ENCODE measurements around the gene BLCAP.
"Not testable (repeated sequence)": the region's sequence is repeated elsewhere in the genome, so short reads cannot be mapped to it uniquely, and the experiment has no call there.

The BLCAP gene

GRCh38 chr20:37479925-37480691 is 47.6 kb downstream of the BLCAP start:
- DNase-seq, result no peak

GRCh38 chr20:37479266-37479665 is 48.4 kb downstream of the BLCAP start:
- no peak for DNase-seq

GRCh38 chr20:37477041-37477440 is 50.6 kb downstream of the BLCAP start:
- DNase-seq, result no peak

DNA sequence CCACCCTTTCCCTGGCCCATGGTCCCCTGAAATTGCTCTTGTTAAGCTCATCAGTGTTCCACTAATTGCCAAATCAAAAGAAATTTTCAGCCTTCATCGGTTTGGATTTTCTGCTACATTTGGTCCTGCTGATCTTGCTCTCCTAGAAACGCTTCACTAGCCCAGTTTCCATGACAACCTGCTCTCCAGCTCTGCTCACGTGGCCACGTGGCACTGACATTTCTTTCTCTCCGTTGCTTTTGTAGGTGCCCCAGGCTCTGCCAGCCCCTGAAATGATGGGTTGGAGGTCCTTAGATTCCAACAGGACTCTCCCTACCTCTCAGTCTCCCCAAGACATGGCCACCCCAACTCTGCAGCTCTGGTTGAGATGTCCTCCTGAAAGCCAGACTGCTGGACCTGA is 52.4 kb downstream of the BLCAP start:
- DNase-seq, result no peak

GRCh38 chr20:37474386-37474785 is 53.3 kb downstream of the BLCAP start:
- no peak for DNase-seq

DNA sequence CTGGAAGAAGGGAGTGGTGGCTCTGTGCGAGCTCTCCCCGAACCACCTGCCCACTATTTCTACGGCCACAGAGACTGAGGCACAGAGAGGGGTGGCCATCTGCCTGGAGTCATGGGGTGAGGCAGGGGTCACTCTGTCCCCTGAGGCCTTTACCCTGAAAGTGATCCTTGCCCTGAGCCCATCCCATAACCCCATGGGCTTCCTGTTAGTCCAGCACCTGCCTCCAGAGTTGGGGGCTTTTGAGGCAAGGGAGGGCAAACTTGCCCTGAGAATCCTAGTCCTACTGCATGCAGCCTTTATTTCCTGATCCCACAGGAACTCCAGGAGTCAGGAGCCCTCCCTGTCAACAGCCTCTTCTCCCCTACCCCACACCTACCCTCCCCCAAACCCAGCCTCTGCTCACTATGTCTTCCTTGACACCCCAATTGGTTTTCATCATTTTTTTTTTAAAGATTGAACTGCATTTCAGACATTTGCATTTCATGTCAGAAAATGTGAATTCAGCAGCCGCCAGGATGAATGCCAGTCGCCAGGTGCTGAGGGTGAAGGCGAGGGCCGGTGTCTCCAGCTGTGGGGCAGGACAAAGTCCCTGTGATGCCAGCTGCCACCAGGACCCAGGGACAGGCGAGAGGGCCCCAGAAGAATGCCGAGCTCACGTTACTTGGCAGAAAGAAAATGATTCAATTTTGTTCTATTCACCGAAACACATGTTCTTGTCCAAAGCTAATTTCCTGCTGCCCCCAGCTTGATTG is 54.3 kb downstream of the BLCAP start:
- no peak for DNase-seq

- not testable (repeated sequence) for DNase-seq
Observed at GRCh38 chr20:37472435-37472834, 55.2 kb downstream of the BLCAP start.

- no peak for DNase-seq
Observed at GRCh38 chr20:37471741-37472235, 55.9 kb downstream of the BLCAP start.

GRCh38 chr20:37470190-37470589 is 57.5 kb downstream of the BLCAP start:
- not testable (repeated sequence) for DNase-seq

DNA sequence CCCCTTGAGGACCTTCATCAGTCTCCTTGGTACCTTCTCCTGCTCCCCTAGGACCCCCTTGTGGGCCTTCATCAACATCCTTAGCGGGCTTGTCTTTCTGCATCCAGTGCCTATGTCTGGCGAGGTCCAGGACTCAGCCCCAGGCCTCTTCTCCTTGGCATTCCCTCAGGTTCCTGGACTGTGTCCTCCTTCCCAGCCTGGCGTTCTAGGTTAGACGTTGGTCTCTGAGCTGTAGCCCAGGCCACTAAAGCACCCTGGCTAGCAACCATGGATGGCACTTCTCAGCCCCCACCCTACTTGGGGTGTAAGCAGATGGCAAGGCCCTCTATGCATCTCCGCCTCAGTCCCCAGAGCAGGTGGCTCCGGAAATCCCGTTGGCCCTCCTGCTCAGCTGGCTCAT is 58.1 kb downstream of the BLCAP start:
- DNase-seq, result no peak

DNA sequence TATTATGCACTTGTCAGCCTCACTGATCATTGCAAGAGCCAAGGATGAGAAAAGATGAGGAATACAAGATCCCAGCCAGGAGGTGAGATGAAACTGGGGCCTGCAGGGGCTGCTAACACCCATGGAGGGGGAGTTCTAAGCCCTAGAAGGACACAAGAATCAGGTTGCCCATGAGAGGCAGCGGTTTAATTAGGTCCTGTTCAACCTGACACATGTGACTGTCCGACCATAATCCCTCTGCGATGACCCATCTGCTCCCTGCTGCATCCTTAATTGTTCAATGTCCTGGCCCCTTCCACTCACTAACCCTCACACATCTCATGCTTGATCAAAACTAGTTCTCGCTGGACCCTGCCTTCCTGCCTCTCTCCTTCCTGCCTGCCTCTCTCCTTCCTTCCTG is 58.8 kb downstream of the BLCAP start:
- no peak for DNase-seq

Measured in activated T-cell treated with anti-CD3 and anti-CD28 coated beads, Interleukin-2, amount 50 U/mL, for 1 hour (primary cell).